Hepatic stellate cell (primary cell): ENCODE results near the gene OSBP2.

Experiments used
- DNase-seq: peaks from one replicate; pipeline ENCODE4 v3.0.0; 2011; ENCODE audit warnings: low spot score

The OSBP2 gene

GRCh38 chr22:30810105-30810504 lies 115.4 kb downstream of the OSBP2 start:
- no peak for DNase-seq

- no peak for DNase-seq
These were observed 119.3 kb downstream of the OSBP2 start for GRCh38 chr22:30813936-30814335.

- no peak for DNase-seq
These were observed 121.7 kb downstream of the OSBP2 start for GRCh38 chr22:30816413-30816812.

- no peak for DNase-seq
These were observed 126.7 kb downstream of the OSBP2 start for GRCh38 chr22:30821381-30821780.

- DNase-seq = no peak
These were observed 127.2 kb downstream of the OSBP2 start for GRCh38 chr22:30821863-30822215.

- DNase-seq = peak; percentile 44
These were observed 127.7 kb downstream of the OSBP2 start for GRCh38 chr22:30822216-30823014.

GRCh38 chr22:30823015-30823370 lies 128.3 kb downstream of the OSBP2 start:
- peak; percentile 42 for DNase-seq

GRCh38 chr22:30824096-30824495 lies 129.4 kb downstream of the OSBP2 start:
- DNase-seq = no peak

GRCh38 chr22:30824711-30825110 lies 130.0 kb downstream of the OSBP2 start:
- no peak for DNase-seq

- DNase-seq = no peak
These were observed 131.2 kb downstream of the OSBP2 start for GRCh38 chr22:30825711-30826505.

- no peak for DNase-seq
These were observed 132.1 kb downstream of the OSBP2 start for GRCh38 chr22:30826670-30827355.

GRCh38 chr22:30827646-30828045 lies 133.0 kb downstream of the OSBP2 start:
- DNase-seq = no peak

- no peak for DNase-seq
These were observed 133.8 kb downstream of the OSBP2 start for GRCh38 chr22:30828187-30829155.

GRCh38 chr22:30829901-30830550 lies 135.4 kb downstream of the OSBP2 start:
- peak; percentile 87 for DNase-seq

- DNase-seq = peak; percentile 72
These were observed 136.2 kb downstream of the OSBP2 start for GRCh38 chr22:30830907-30831306.

- DNase-seq = no peak
These were observed 137.8 kb downstream of the OSBP2 start for GRCh38 chr22:30832407-30832987.

- DNase-seq = no peak
These were observed 138.6 kb downstream of the OSBP2 start for GRCh38 chr22:30833322-30833721.

- DNase-seq = no peak
These were observed 142.9 kb downstream of the OSBP2 start for GRCh38 chr22:30837531-30837930.

GRCh38 chr22:30838111-30838510 lies 143.4 kb downstream of the OSBP2 start:
- no peak for DNase-seq

- DNase-seq = no peak
These were observed 146.6 kb downstream of the OSBP2 start for GRCh38 chr22:30841273-30841672.

GRCh38 chr22:30843245-30843644 lies 148.6 kb downstream of the OSBP2 start:
- DNase-seq = no peak
